NCI-H187 (cell line): ENCODE measurements around the gene DCUN1D1.

Experiments
- DNase-seq, 2 experiments: peaks; one replicate each; lab custom pipeline; 2025; lab: John Stamatoyannopoulos, UW

The DCUN1D1 gene

GRCh38 chr3:182936239-182936917 is 44.0 kb downstream of the DCUN1D1 start:
- no peak for DNase-seq

- no peak for DNase-seq
These were observed 44.5 kb downstream of the DCUN1D1 start for GRCh38 chr3:182935803-182936202.

GRCh38 chr3:182925944-182926337 is 54.4 kb downstream of the DCUN1D1 start:
- DNase-seq = no peak

- DNase-seq = no peak
These were observed 54.9 kb downstream of the DCUN1D1 start for GRCh38 chr3:182925330-182925943.

- DNase-seq = no peak
These were observed 58.5 kb downstream of the DCUN1D1 start for GRCh38 chr3:182921665-182922355.

GRCh38 chr3:182920515-182921084 is 59.7 kb downstream of the DCUN1D1 start:
- no peak for DNase-seq

- no peak for DNase-seq
These were observed 60.4 kb downstream of the DCUN1D1 start for GRCh38 chr3:182919866-182920357.

GRCh38 chr3:182917134-182917533 is 63.2 kb downstream of the DCUN1D1 start:
- DNase-seq = no peak

GRCh38 chr3:182914341-182914740 is 66.0 kb downstream of the DCUN1D1 start:
- DNase-seq = no peak

- no peak for DNase-seq
These were observed 66.4 kb downstream of the DCUN1D1 start for GRCh38 chr3:182913889-182914288.

GRCh38 chr3:182912474-182912873 is 67.9 kb downstream of the DCUN1D1 start:
- no peak for DNase-seq

GRCh38 chr3:182911782-182912111 is 68.6 kb downstream of the DCUN1D1 start:
- no peak for DNase-seq

GRCh38 chr3:182910936-182911781 is 69.2 kb downstream of the DCUN1D1 start:
- DNase-seq = no peak

GRCh38 chr3:182909318-182910040 is 70.9 kb downstream of the DCUN1D1 start:
- DNase-seq = no peak

- DNase-seq = no peak
These were observed 71.9 kb downstream of the DCUN1D1 start for GRCh38 chr3:182908471-182908870.

GRCh38 chr3:182906036-182906435 is 74.3 kb downstream of the DCUN1D1 start:
- no peak for DNase-seq

GRCh38 chr3:182905623-182906022 is 74.7 kb downstream of the DCUN1D1 start:
- DNase-seq = no peak

- DNase-seq = no peak
These were observed 76.2 kb downstream of the DCUN1D1 start for GRCh38 chr3:182904164-182904563.

GRCh38 chr3:182902236-182902635 is 78.1 kb downstream of the DCUN1D1 start:
- DNase-seq = no peak

- no peak for DNase-seq
These were observed 83.8 kb downstream of the DCUN1D1 start for GRCh38 chr3:182896553-182896952.

- no peak for DNase-seq
These were observed 84.7 kb downstream of the DCUN1D1 start for GRCh38 chr3:182895513-182896112.
